Measurements from ENCODE around the gene ENPP7.

DNA sequence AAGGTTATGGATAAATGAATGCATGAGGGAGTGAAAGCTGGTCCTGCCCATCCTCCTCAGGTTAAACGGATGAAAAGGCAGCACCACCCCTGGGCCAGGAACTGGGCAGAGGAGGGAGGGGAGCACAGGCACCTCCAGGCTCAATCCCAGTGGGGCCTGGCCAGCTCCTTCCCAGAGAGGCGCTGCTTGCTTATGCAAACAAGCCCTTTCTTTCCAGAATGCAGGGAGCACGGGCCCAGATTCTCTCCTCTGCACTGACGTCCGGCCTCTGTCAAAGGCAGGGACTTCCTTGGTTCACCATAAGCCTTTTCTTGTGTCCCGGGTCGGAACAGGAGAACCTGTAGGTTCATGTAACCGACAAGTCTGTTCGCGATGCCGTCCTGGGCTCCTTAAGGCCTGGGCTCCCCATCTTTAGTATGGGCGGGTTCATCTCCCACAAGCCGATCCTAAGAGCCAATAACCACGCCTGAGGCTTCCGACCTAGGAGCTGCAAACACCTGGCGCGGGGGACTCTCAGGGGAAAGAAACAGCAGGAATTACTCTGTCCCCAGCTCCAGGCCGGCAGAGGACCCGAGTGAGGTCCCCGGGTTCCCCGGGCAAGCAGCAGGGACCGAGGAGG lies 16.3 kb downstream of the ENPP7 start:
- TF ChIP-seq CTCF (IDR thresholded peaks at IDR 0.05 in 2 of 3, conservative IDR thresholded peaks at IDR 0.05 in 1 of 3; ENCODE audit: borderline replicate concordance in 1 of 3, insufficient read depth in 1 of 3, low read depth in 2 of 3, low read length in 2 of 3), result no peak
- no peak for TF ChIP-seq POLR2AphosphoS5 (IDR thresholded peaks at IDR 0.05; ENCODE audit: low read depth, low read length)
- no peak for TF ChIP-seq POLR2A (IDR thresholded peaks at IDR 0.05; ENCODE audit: borderline replicate concordance, extremely low read depth, insufficient read depth, insufficient read length)
- TF ChIP-seq EZH2 (IDR thresholded peaks at IDR 0.05), result no peak
- TF ChIP-seq JUND (IDR thresholded peaks at IDR 0.05), result no peak
- TF ChIP-seq REST (IDR thresholded peaks at IDR 0.05; ENCODE audit: low read depth), result no peak
- TF ChIP-seq YY1 (IDR thresholded peaks at IDR 0.05; ENCODE audit: extremely low read depth, insufficient replicate concordance, low read depth, low read length), result no peak
- no peak for TF ChIP-seq TCF7L2 (IDR thresholded peaks at IDR 0.05; ENCODE audit: borderline replicate concordance, extremely low read depth, insufficient read depth, insufficient read length)
